ENCODE results near the gene COX4I1. TPM values are rescaled to one million over a fixed set of nuclear protein-coding genes. Genes with fewer than 3 reads are reported as not detected.

COX4I1 gene
- total and polyA plus RNA-seq, 2 of the 8 experiments (the other 6 are each of a cell fraction or from before 2014, with no cell fraction given): 507 to 707 TPM

- no peak overlapping the region for H2BK120ac ChIP-seq (replicated peaks; ENCODE audit: low read depth, low read length)
- ChIA-PET CTCF (ENCODE audit: partially characterized antibody) (interaction anchor here (1.0 kb wide), 1 partner anchor 51 kb away, joined by 4 read pairs; no protein-coding TSS in a partner anchor), POLR2A (ENCODE audit: partially characterized antibody) (no interaction called here)
- no peaks in the 10 kb centered on the region for H3K27me3 ChIP-seq (replicated peaks in 1 of 4; ENCODE audit: control insufficient read depth in 3 of 4, extremely low read depth in 1 of 4, insufficient read depth in 3 of 4, low read length in 3 of 4)
- H3K4me3 ChIP-seq (ENCODE audit: extremely low read depth in 1 of 4, insufficient read depth in 2 of 4, low read depth in 3 of 4, low read length in 4 of 4): no peak overlapping the region
- no peak overlapping the region for H3K23ac ChIP-seq (ENCODE audit: insufficient read length)
- H3K9ac ChIP-seq (replicated peaks in 1 of 4; ENCODE audit: extremely low read depth in 1 of 4, low read depth in 3 of 4, low read length in 3 of 4): no peak overlapping the region
- H3K18ac ChIP-seq (ENCODE audit: extremely low read depth, low read length): no peak overlapping the region
- H3K79me1 ChIP-seq (ENCODE audit: low read depth, low read length): no peaks in the 10 kb centered on the region
- DNase-seq (ENCODE audit: low read depth in 1 of 2, low spot score in 2 of 2) (no peak), FAIRE-seq (no peak)
- H3K14ac ChIP-seq (ENCODE audit: insufficient read length): no peak overlapping the region
- H3K36me3 ChIP-seq (ENCODE audit: control insufficient read depth in 2 of 4, insufficient read depth in 4 of 4, low read length in 3 of 4): no peaks in the 10 kb centered on the region
- H3K56ac ChIP-seq (replicated peaks; ENCODE audit: insufficient read length, low read depth, low read length): no peak overlapping the region
- no peaks in the 10 kb centered on the region for H3K79me2 ChIP-seq (ENCODE audit: control insufficient read depth in 1 of 2, insufficient read depth in 2 of 2, low read length in 2 of 2)
- no peaks in the 10 kb centered on the region for H3K9me3 ChIP-seq (ENCODE audit: insufficient read depth in 2 of 2, low read depth in 1 of 2, low read length in 1 of 2)
- H2AK5ac ChIP-seq (ENCODE audit: low read depth, low read length): no peak overlapping the region; the same call in 1 of the 2 replicates
- no peak overlapping the region for H3K4ac ChIP-seq (replicated peaks; ENCODE audit: insufficient read length, low read depth, low read length)
- H3K23me2 ChIP-seq (ENCODE audit: low read depth, low read length): no peaks in the 10 kb centered on the region; the same call in 1 of the 2 replicates
- H3K4me2 ChIP-seq (ENCODE audit: insufficient read depth in 1 of 2, low read depth in 2 of 2, low read length in 2 of 2): no peak overlapping the region
- no peak overlapping the region for H2BK20ac ChIP-seq (ENCODE audit: low read length)
- H3K4me1 ChIP-seq (replicated peaks in 1 of 4; ENCODE audit: control insufficient read depth in 3 of 4, insufficient read depth in 4 of 4, low read length in 3 of 4): no peaks in the 10 kb centered on the region
- no peak overlapping the region for H4K8ac ChIP-seq (ENCODE audit: extremely low read depth, insufficient read depth, low read length)
- H2AFZ ChIP-seq (ENCODE audit: low read length): no peak overlapping the region
- no peak overlapping the region for H4K91ac ChIP-seq (replicated peaks; ENCODE audit: insufficient read length, low read length)
- no peaks in the 10 kb centered on the region for H4K20me1 ChIP-seq (replicated peaks in 1 of 2; ENCODE audit: control insufficient read depth in 1 of 2, insufficient read depth in 2 of 2, low read length in 2 of 2)
- H3K27ac ChIP-seq (ENCODE audit: low read depth, low read length): no peak overlapping the region
- no peak overlapping the region for H2BK15ac ChIP-seq (ENCODE audit: low read length)
- no peak overlapping the region for H2BK12ac ChIP-seq (ENCODE audit: low read depth, low read length)
- no peak overlapping the region for H2BK5ac ChIP-seq (ENCODE audit: low read depth, low read length)
- no peak overlapping the region for H4K5ac ChIP-seq (ENCODE audit: insufficient read length, low read depth, low read length)
- TF ChIP-seq YY1 (IDR thresholded peaks at IDR 0.05; ENCODE audit: low read depth, low read length) (no peak), CTCF (IDR thresholded peaks at IDR 0.05; ENCODE audit: control extremely low read depth in 1 of 3, insufficient read depth in 1 of 3, low read depth in 1 of 3, low read length in 3 of 3) (no peak), TEAD4 (IDR thresholded peaks at IDR 0.05; ENCODE audit: low read depth, low read length) (no peak), RAD21 (IDR thresholded peaks at IDR 0.05 in 1 of 2, conservative IDR thresholded peaks at IDR 0.05 in 1 of 2; ENCODE audit: low read depth in 2 of 2, low read length in 2 of 2) (no peak), CHD1 (IDR thresholded peaks at IDR 0.05; ENCODE audit: low read depth, low read length) (no peak), POU5F1 (IDR thresholded peaks at IDR 0.05; ENCODE audit: low read depth, low read length) (no peak), RNF2 (IDR thresholded peaks at IDR 0.05; ENCODE audit: borderline replicate concordance, low read depth, low read length, missing control alignments, poor library complexity, severe bottlenecking) (no peak), CEBPB (IDR thresholded peaks at IDR 0.05; ENCODE audit: low read depth, low read length) (no peak), MAX (IDR thresholded peaks at IDR 0.05) (no peak), JUN (IDR thresholded peaks at IDR 0.05; ENCODE audit: low read depth, low read length) (no peak), SAP30 (IDR thresholded peaks at IDR 0.05; ENCODE audit: insufficient read depth, insufficient replicate concordance, low read length) (no peak), TAF7 (optimal IDR thresholded peaks at IDR 0.05; ENCODE audit: borderline replicate concordance, low read depth, low read length) (no peak), MAFK (IDR thresholded peaks at IDR 0.05; ENCODE audit: low read depth, low read length) (no peak)
Measured at GRCh38 chr16:85844169-85844481, 44.6 kb downstream of the COX4I1 start.
